Esophagus squamous epithelium (tissue), 5 donors: ENCODE data around the gene HEATR1. TPM values are rescaled to one million over a fixed set of nuclear protein-coding genes. Genes with fewer than 3 reads are reported as not detected.
"Not testable (repeated sequence)": the region's sequence is repeated elsewhere in the genome, so short reads cannot be mapped to it uniquely, and the experiment has no call there.

Experiments used
- DNase-seq: peaks from one replicate; lab custom pipeline; 2025; lab: John Stamatoyannopoulos, UW
- H3K27ac ChIP-seq, 4 donors: fragments of 200-600 bp; sonication (generic); one replicate each; pipeline ENCODE4 v1.5.1; 2016 to 2019; ENCODE audit warnings: mild to moderate bottlenecking in 1 of 4
- H3K27me3 ChIP-seq, 4 donors: fragments of 200-600 bp; sonication (generic); 1 replicate in 3 of 4; 2 replicates in 1 of 4; pipeline versions ENCODE4 v1.5.1 to v1.6.0; 2017 to 2021; ENCODE audit warnings: antibody characterized with exemption in 1 of 4
- H3K36me3 ChIP-seq, 3 donors: fragments of 200-600 bp; sonication (generic); one replicate each; pipeline ENCODE4 v1.5.1; 2016 to 2019
- H3K4me1 ChIP-seq, 3 donors: fragments of 200-600 bp; sonication (generic); one replicate each; pipeline ENCODE4 v1.5.1; 2017 to 2019
- H3K4me3 ChIP-seq, 4 donors: fragments of 200-600 bp; sonication (generic); 1 replicate in 3 of 4; 2 replicates in 1 of 4; pipeline ENCODE4 v1.5.1; 2016 to 2019; ENCODE audit warnings: mild to moderate bottlenecking in 2 of 4, moderate library complexity in 1 of 4
- H3K9me3 ChIP-seq, 3 donors: fragments of 200-600 bp; sonication (generic); one replicate each; pipeline ENCODE4 v1.5.1; 2016 to 2019
- POLR2A ChIP-seq, 4 donors: fragments of 450-650 bp; IDR thresholded peaks; one replicate each; pipeline ENCODE4 v1.6.1; 2017; ENCODE audit warnings: antibody characterized with exemption in 4 of 4, mild to moderate bottlenecking in 4 of 4, moderate library complexity in 3 of 4
- WGBS, 2 donors: methylation state at CpG; one replicate each; pipeline ENCODE4 v1.1.5; 2018; 5-methylcytosine and 5-hydroxymethylcytosine counted together
- intact Hi-C: fragments of 100-400 bp; cut with DNase I; formaldehyde crosslinking; loops from one replicate; pipeline ENCODE4 v1.15.0; 2022
- total RNA-seq, 4 donors: library from RNA; depleted of rRNA; stranded (reverse); fragments of >200 nt; gene quantifications; one replicate each; pipeline ENCODE4 v1.1.0, GENCODE V29; 2016
- TF ChIP-seq, protein P1 (sequence below), 6 experiments: fragments of 450-650 bp in 4 of 6; fragments of 200-600 bp in 2 of 6; sonication (generic) in 2 of 6; IDR thresholded peaks; one replicate each; pipeline ENCODE4 v1.5.1; 2016 to 2019; ENCODE audit warnings: antibody characterized with exemption in 6 of 6, mild to moderate bottlenecking in 4 of 6, moderate library complexity in 4 of 6
- donor health status: DM: yes; HTN: yes; CAD: no.

The HEATR1 gene
- total RNA-seq, 4 donors from 2014 or later, result 12.4 to 38.9 (median 23.9) TPM

DNA sequence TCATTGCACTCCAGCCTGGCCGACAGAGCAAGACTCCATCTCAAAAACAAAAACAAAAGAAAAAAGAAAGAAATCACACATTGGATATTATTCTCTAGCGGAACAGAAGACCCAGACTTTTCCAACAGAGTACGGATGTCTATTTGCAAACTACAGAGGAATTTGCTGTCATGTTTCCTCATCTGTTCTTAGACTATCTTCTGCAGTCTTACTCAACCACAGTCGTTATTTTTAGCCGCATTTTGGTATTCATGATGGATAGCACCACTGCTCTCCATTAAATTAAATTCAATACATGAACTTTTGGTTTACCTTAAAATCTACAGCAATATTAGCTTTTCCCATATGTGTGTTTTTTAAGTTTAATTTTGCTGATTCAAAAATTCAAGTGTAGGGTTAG is 14.2 kb upstream of the HEATR1 start:
- H3K4me1 ChIP-seq, result no peaks in the 10 kb centered on the region
- TF ChIP-seq POLR2A (IDR thresholded peaks at IDR 0.05), result no peak
- TF ChIP-seq, protein P1, sequence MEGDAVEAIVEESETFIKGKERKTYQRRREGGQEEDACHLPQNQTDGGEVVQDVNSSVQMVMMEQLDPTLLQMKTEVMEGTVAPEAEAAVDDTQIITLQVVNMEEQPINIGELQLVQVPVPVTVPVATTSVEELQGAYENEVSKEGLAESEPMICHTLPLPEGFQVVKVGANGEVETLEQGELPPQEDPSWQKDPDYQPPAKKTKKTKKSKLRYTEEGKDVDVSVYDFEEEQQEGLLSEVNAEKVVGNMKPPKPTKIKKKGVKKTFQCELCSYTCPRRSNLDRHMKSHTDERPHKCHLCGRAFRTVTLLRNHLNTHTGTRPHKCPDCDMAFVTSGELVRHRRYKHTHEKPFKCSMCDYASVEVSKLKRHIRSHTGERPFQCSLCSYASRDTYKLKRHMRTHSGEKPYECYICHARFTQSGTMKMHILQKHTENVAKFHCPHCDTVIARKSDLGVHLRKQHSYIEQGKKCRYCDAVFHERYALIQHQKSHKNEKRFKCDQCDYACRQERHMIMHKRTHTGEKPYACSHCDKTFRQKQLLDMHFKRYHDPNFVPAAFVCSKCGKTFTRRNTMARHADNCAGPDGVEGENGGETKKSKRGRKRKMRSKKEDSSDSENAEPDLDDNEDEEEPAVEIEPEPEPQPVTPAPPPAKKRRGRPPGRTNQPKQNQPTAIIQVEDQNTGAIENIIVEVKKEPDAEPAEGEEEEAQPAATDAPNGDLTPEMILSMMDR (IDR thresholded peaks at IDR 0.05), result no peak
- 79 to 86% methylated on average over 5 of the region's 5 CpGs for WGBS, 2 donors
- H3K36me3 ChIP-seq, result no peaks in the 10 kb centered on the region
- DNase-seq, result no peak
- intact Hi-C loops, result no loop called here
- H3K4me3 ChIP-seq, result no peak overlapping the region
- peaks cover 0 to 17% (median 0%) of the 10 kb centered on the region in 3 donors for H3K9me3 ChIP-seq
- H3K27me3 ChIP-seq, result peaks cover 0 to 11% (median 0%) of the 10 kb centered on the region in 4 donors
- no peak overlapping the region for H3K27ac ChIP-seq

DNA sequence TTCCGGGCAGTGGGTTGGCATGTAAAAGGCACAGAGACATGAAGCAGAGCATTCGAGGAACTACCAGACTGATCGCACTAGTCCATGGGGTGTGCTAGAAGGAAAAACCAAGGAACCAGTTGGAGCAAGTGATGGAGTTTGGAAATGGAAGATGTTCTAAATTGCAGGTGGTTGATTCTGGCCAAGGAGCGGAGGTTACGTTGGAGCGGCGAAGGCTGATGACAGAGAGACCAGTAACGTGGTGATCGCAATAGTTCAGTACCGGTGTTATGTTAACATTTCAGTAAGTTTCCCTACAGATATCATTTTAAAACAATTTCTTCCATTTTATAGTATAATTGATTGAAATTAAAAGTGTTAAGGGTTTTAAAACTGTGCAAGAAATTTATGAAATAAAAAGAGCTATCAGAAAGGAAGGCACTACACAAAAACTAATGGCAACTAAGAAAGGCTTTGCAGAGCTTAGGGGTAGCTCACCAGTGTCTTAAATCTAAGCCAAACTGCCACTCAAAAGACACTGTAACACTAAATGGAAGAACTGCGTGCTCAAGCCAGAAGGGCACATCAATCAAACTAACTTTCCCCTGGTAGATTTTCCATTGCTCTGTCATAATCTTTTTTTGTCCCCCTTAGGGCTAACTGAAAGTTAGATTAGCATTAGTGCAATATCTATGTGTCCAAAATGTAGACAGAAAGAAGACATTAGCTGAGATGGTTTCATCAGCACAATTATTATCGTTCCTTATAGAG is 11.3 kb upstream of the HEATR1 start:
- no peaks in the 10 kb centered on the region for H3K36me3 ChIP-seq
- peaks cover 0 to 20% (median 0%) of the 10 kb centered on the region in 4 donors for H3K27me3 ChIP-seq
- no peak overlapping the region for H3K27ac ChIP-seq
- intact Hi-C loops, result no loop called here
- H3K4me3 ChIP-seq, result no peak overlapping the region
- TF ChIP-seq POLR2A (IDR thresholded peaks at IDR 0.05), result no peak
- TF ChIP-seq, protein P1 (IDR thresholded peaks at IDR 0.05), result no peak
- H3K4me1 ChIP-seq, result no peaks in the 10 kb centered on the region
- no peak for DNase-seq
- H3K9me3 ChIP-seq, result no peaks in the 10 kb centered on the region
- WGBS, 2 donors, result 84 to 88% methylated on average over 12 of the region's 12 CpGs

DNA sequence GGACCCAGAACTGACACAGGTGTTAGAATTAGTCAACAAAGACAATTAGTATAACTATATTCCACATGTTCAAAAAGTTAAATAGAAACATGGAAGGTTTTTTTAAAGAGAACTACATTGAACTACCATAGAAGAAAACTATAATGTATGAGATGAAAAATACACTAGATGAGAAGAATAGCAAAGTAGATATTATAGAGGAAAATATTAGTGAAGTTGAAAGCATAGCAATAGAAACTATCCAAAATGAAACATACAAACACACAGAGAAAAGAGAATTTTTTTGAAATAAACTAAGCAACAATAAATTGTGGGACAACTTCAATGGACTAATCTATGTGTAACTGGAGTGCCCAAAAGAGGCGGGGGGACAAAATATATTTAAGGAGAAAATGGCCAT is 8.0 kb upstream of the HEATR1 start:
- no peaks in the 10 kb centered on the region for H3K4me1 ChIP-seq
- no peak overlapping the region for H3K27ac ChIP-seq
- H3K27me3 ChIP-seq, result peaks cover 0 to 45% (median 0%) of the 10 kb centered on the region in 4 donors
- no peaks in the 10 kb centered on the region for H3K36me3 ChIP-seq
- DNase-seq, result no peak
- 92% methylated on average over 1 of the region's 1 CpG for WGBS, 2 donors
- H3K4me3 ChIP-seq, result no peak overlapping the region
- intact Hi-C loops, result no loop called here
- no peaks in the 10 kb centered on the region for H3K9me3 ChIP-seq
- no peak for TF ChIP-seq POLR2A (IDR thresholded peaks at IDR 0.05)
- TF ChIP-seq, protein P1 (IDR thresholded peaks at IDR 0.05), result no peak

DNA sequence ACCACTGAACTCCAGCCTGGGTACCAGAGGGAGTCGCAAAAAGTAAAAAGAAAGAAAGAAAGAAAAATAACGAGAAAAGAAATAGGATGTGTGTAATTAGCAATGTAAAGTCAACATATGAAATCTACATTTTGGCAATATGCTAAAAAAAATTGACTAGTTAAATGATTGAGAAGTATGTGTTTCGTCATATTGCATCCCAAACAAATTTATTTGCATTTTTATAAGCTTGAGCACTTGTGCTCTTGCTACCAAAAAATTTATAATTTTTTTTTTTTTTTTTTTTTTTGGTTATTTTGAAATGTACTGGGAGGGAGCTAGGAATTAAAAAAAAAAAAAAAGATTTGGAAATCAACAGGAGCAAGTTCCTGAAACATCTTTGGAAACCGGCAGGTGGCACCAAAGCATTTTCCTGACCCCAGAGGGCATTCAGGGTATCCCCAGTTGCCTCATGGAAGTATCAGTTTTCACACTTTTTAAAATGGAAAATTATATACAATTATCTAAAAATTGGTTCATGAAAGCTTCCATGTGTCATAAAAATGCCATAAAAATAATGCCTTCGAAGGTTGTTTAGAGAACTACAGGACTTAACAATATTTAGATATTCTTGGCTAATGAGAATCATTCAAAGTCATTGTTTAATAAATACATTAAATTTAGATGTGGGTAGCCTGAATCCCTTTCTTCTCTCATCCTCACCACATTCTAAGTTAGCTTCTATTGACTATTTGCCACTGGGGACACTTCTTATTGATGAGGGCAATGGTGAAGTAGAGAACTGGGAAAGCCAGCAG is 4.8 kb upstream of the HEATR1 start:
- peaks cover 0 to 41% (median 0%) of the 10 kb centered on the region in 4 donors for H3K27me3 ChIP-seq
- no peaks in the 10 kb centered on the region for H3K36me3 ChIP-seq
- no peak for DNase-seq
- no peak overlapping the region for H3K4me3 ChIP-seq
- H3K27ac ChIP-seq, result no peak overlapping the region
- intact Hi-C loops, result no loop called here
- H3K4me1 ChIP-seq, result peaks cover 0 to 5% (median 3%) of the 10 kb centered on the region in 3 donors
- WGBS, 2 donors, result 6 to 11% methylated on average over 5 of the region's 5 CpGs
- no peaks in the 10 kb centered on the region for H3K9me3 ChIP-seq
- TF ChIP-seq, protein P1 (IDR thresholded peaks at IDR 0.05), result peak in 5 of 6 experiments; percentile 24 to 54 (median 49)
- no peak for TF ChIP-seq POLR2A (IDR thresholded peaks at IDR 0.05)

DNA sequence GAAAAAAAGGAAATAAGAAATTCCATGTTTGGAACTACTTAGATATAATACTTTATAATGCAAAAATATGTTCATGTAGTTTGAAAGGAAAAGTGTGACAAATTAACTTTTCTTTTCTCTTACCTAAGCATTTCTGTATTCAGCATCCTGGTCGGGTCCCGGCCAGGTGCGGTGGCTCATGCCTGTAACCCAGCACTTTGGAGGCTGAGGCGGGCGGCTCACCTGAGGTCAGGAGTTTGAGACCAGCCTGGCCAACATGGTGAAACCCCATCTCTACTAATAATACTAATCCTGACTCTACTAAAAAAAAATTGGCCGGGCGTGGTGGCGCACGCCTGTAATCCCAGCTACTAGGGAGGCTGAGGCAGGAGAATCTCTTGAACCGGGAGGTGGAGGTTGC is 3.3 kb upstream of the HEATR1 start:
- WGBS, 2 donors, result 84 to 92% methylated on average over 8 to 10 of the region's 10 CpGs
- H3K27ac ChIP-seq, intact Hi-C loops, DNase-seq, H3K4me3 ChIP-seq, H3K9me3 ChIP-seq, H3K36me3 ChIP-seq: not testable (repeated sequence)
- Histone ChIP-seq H3K4me1 (peaks cover 0 to 18% (median 11%) of the 10 kb centered on the region in 3 donors), H3K27me3 (peaks cover 0 to 41% (median 0%) of the 10 kb centered on the region in 4 donors)
